HEK293T (cell line): Measurements from ENCODE around the gene CAMK2D.

Experiments used
- FOXA1 ChIP-seq: fragments of 450-650 bp; IDR thresholded peaks from 2 replicates; pipeline ENCODE4 v1.6.1; 2016; ENCODE audit warnings: mild to moderate bottlenecking
- HDGF ChIP-seq: fragments of 450-650 bp; IDR thresholded peaks from 2 replicates; pipeline ENCODE4 v1.6.1; 2017; ENCODE audit warnings: antibody characterized with exemption, borderline replicate concordance
- SP1 ChIP-seq: fragments of 450-650 bp; IDR thresholded peaks from 2 replicates; pipeline ENCODE4 v1.6.1; 2017

GRCh38 chr4:113637823-113638561, 123.5 kb downstream of the CAMK2D start:
- TF ChIP-seq SP1 (no peak), FOXA1 (no peak), HDGF (no peak)
